B cell (primary cell): ENCODE measurements around the gene CDK19.

Experiments
- EZH2 ChIP-seq: IDR thresholded peaks from 2 replicates; pipeline ENCODE4 v1.6.1; 2012; ENCODE audit warnings: borderline replicate concordance, low read depth, mild to moderate bottlenecking, moderate library complexity, low read length; ENCODE audit not compliant: insufficient read depth, poor library complexity, severe bottlenecking
- TF ChIP-seq, protein P1 (sequence below): fragments of 200-600 bp; IDR thresholded peaks from one replicate; pipeline ENCODE4 v1.8.0; 2022; ENCODE audit warnings: antibody characterized with exemption, mild to moderate bottlenecking

DNA sequence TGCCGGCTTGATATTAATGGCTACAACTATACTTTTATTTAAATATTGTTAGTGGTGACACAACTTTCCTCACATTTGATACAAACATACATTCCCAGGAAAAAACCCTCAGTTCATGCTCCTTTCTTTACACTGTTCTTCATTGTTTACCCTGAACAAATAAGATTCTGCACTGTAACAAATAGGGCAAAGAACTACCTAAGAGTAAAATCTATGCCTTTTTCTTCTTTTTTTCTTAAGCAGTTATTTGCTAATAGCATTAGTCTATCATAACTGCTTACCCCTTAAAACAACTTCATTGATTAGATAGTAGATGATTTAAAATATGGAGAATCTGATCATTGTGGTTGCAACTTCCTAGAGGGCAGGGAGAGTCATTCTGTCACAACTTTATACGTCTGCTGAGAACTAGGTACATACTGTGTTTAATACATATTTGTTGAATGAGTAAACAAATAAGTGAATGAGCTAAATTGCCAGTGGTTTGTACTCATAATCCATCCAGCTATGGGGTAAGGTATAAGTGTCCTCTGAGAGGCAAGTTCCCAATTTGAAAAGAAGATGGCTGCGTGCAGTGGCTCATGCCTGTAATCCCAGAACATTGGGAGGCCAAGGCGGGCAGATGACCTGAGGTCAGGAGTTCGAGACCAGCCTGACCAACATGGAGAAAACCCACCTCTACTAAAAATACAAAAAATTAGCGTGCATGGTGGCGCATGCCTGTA, 161.0 kb downstream of the CDK19 start:
- TF ChIP-seq, protein P1, sequence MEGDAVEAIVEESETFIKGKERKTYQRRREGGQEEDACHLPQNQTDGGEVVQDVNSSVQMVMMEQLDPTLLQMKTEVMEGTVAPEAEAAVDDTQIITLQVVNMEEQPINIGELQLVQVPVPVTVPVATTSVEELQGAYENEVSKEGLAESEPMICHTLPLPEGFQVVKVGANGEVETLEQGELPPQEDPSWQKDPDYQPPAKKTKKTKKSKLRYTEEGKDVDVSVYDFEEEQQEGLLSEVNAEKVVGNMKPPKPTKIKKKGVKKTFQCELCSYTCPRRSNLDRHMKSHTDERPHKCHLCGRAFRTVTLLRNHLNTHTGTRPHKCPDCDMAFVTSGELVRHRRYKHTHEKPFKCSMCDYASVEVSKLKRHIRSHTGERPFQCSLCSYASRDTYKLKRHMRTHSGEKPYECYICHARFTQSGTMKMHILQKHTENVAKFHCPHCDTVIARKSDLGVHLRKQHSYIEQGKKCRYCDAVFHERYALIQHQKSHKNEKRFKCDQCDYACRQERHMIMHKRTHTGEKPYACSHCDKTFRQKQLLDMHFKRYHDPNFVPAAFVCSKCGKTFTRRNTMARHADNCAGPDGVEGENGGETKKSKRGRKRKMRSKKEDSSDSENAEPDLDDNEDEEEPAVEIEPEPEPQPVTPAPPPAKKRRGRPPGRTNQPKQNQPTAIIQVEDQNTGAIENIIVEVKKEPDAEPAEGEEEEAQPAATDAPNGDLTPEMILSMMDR, result no peak
- no peak for TF ChIP-seq EZH2
